Activated CD4-positive, alpha-beta T cell treated with anti-CD3 and anti-CD28 coated beads, Interleukin-2, amount 50 U/mL, for 1 hour (primary cell): ENCODE data around the gene MSANTD3.

ENCODE experiments used
- DNase-seq: peaks from one replicate; pipeline ENCODE4 v3.0.0-alpha.2; 2020

Gene MSANTD3

DNA sequence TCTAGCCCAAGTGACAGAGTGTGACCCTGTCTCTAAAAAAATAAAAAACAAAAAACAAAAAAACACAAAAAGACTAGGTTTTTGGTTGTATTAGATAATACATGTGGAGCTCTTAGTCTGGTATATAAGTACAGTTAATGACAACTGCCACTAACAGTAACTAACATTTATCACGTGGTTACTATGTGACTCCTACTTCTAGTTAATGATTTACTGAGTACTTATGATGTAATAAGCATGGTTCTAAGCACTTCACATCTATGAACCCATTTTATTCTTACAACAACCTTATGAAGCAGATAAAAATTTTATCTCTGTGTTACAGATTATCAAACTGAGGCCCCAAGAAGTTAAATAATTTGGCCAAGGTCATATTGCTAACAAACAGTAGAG lies 39.9 kb downstream of the MSANTD3 start:
- DNase-seq: no peak

DNA sequence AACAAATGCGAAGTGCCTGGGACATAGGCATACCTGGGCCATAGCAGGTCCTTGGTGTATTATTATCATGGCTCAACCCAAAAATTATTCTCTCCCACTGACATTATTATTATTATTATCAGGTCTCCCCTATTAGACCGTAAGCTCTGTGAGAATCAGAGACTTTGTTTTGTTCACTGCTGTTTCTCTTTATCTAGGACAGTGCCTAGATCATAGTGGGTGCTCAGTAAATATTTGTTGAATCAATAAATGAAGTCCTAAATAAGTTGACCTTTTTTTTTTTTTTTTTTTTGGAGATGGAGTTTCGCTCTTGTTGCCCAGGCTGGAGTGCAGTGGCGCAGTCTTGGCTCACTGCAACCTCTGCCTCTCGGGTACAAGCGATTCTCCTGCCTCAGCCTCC lies 41.1 kb downstream of the MSANTD3 start:
- no peak for DNase-seq

DNA sequence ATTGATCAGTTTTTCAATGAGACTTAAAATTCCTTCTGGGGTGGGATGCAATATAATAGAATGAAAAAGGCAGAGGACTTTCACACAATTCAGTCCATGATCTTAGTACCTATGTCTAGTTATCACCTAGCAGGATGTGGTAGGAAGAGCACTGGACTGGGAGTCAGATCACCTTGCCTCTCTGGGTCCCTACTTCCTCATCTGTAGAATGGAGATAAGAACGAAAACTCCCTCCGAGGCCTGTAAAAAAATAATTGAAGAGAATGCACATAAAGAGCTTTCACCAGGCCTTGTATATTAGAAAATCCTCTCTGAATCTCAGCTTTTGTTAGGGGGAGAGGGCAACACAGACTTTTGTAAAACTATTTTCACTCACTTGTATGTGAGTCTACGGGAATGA lies 45.3 kb downstream of the MSANTD3 start:
- DNase-seq: no peak

DNA sequence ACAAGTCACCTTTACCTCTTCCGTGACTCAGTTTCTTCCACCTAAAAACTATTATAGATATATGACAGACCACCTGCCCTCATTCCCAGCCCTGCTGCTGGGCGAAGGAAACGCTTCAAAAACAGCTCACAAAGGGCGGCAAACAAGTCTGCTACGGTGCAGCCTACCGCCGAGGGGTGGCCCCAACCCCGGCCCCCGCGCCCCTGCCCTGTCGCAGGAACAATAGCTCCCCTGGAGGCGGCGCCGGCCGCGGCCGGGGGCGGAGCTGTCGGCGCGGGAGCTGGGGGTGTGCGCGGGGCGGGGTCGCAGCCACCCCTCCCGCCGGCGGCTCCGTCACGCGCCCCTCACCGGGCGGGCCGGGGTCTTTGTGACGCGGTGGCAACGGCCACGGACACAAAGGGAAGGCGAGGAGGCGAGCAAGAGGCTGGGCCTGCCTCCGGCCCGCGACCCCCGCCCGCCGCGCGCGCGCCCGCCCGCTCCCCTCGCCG lies 45.9 kb downstream of the MSANTD3 start, which contains the start of gene TMEFF1:
TMEFF1 (plus strand) TSS at position 362 of the 488 bp plus-strand sequence. CDS start 396 bp downstream, outside the sequence.
- DNase-seq: peak; percentile 17

DNA sequence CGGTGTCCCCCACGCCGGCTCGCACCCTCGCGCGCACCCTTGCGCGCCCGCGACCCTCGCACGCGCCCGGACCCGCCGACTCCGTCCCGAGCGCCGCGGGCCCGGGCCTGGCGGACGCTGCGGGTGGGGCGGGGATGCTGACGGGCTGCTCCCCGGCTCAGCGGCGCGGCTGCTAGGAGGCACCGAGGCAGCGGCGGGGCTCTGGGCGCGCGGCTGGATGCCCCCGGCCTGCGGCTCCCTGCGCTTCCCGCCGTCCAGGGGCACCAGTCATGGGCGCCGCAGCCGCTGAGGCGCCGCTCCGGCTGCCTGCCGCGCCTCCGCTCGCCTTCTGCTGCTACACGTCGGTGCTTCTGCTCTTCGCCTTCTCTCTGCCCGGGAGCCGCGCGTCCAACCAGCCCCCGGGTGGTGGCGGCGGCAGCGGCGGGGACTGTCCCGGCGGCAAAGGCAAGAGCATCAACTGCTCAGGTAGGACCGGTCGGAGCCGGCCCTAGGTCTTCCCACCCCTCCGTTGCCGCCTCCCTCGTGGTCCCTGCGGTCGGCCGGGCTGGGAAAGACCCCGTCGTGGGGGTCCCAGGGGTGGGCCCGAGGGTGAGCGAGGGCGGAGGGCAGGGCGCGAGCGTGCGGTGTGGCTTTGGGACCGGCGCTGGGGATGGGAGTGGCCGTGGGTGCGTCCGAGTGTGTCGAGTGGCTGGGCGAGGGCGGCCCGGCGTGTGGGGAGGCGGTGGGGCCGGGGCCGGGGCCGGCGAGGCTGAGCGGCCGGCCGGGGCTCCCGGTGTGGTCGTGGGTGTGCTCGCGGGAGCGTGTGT lies 46.5 kb downstream of the MSANTD3 start:
- peak; percentile 16 for DNase-seq

DNA sequence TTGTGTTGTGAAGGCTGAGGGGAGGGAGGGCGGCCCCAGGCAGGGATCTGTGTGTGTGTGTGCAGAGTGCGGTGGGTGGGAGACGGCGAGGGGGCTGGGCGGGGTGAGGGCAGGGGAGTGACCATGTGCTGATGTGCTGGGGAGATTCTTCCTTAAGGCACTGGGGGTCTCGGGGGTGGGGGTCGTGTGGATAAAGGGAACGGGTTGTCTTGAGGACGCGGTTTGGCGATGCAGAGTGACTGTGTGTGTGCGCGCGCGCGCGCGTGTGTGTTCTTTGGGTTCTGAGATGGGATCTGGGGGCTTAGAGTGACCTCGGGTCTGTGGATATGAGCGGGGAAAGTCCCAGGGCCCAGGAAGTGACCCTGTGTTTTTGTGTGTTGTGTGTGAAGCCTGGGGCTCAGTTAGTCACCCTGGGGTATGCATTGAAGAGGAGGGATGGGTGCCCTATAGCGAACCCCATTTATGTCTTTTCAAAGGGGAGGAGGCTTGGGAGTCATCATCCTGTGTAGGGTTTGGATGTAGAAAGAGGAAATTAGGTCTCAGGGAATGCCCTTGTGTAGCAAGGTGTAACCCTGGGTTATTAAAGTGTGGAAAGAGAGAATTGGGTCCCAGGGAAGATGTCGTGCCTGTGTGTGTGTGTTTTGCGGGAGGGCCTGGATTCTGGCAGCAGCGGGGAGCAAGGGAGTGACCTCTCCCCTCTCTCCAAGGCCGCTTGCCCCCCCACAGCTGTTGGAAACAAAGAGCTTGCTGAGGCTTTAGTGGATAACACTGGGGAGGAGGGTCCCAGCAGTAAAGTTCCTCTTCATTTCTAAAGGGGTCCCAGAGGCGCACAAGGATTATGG lies 47.4 kb downstream of the MSANTD3 start:
- no peak for DNase-seq

DNA sequence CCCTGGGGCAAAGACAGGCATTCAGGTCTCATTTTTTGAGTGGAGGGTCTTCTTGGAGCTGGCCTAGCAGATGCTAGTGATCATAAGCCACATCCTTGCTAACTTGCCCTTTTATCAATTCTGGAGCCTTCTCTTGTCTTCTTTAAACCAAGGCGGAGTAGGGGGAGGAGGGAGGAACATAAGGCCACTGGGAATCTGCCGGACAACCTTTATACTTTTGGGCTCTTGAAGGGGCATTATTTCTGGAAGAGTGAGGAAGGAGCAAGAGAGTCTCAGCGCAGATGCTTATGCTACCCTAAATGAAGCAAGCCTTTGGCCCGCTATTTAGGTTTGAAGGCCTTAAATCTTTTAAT lies 48.0 kb downstream of the MSANTD3 start:
- DNase-seq: no peak

DNA sequence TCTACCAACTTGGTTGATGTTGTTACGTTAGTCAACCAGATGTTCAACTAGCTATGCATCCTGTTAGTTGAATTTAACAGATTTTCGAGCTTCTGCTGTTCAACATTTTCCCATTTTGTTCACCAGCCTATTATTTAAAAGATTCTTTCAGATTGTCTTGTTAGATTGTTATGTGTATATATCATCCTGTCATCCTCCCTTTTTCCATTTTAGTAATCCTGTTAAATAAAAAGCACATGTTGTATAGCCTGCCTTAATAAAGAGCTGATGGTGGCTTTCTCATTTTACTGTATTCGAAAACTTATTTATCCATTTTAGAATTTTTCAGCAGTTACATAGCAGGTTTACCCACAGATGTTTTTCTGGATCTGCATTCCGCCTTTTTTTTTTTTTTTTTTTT lies 50.3 kb downstream of the MSANTD3 start:
- DNase-seq: no peak

DNA sequence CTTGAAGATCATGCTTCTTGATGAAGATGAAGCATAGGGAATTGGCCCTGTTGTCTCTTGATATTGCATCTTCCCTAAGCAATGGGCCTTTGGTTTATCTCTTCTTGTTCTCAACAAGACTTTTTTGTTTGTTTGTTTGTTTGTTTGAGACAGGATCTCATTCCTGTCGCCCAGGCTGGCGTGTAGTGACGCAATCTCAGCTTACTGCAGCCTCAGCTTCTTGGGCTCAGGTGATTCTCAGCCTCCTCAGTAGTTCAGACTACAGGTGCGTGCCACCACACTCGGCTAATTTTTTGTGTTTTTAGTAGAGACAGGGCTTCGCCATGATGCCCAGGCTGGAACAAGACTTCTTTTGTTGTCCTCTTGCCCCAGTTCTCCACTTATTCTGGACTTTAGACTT lies 51.2 kb downstream of the MSANTD3 start:
- no peak for DNase-seq

DNA sequence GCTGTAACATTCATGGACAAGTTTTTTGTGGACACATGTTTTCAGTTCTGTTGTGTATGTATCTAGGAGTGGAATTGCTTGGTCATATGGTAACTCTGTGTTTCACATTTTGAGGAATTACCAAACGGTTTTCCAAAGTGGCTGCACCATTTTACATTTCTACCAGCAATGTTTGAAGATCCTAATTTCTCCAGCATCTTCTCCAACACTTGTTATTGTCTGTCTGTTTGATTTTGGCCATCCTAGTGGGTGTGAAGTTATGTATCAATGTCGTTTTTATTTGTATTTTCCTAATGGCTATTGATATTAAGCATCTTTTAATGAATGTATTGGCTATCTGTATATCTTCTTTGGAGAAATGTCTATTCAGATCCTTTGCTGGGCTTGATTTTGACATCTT lies 52.9 kb downstream of the MSANTD3 start:
- no peak for DNase-seq

DNA sequence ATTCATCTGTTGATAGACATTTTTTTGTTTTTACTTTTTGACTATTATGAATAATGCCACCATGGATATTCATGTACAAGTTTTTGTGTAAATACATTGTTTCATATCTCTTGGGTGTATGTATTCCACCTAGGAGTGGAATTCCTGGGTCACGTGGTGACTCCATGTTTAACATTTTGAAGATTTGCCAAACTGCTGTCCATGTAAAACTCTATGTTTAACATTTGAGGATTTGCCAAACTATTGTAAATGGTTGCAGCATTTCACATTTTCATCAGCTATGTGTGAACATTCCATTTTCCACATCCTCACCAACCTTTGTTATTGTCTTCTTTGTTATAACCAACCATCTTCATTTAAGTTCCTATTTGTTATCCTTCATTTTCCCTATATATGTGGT lies 58.3 kb downstream of the MSANTD3 start:
- DNase-seq: no peak

DNA sequence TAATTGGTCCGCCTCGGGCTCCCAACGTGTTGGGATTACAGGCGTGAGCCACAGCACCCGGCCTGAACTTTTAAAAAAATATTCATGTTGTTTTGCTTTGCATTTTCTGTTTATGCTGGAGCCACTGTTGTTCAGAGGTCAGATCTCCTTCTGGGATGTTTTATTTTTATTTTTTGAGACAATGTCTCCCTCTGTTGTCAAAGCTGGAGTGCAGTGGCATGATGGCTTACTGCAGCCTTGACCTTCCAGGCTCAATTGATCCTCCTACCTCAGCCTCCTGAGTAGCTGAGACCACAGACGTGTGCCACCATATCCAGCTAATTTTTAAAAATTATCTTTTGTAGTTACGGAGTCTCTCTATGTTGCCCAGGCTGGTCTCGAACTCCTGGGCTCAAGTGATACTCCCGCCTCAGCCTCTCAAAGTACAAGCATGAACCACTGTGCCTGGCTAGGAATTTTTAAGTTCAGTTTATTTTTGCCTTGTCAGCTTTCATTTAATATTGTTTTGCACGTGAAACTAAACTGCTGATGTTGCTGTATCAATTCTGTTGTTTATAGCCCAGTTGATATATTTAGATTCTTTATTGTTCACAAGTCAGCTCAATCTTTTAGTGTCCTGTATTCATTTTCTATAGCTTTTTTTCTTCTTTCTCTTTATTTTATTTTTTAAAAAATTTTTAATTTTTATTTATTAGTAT lies 59.7 kb downstream of the MSANTD3 start:
- DNase-seq: no peak

DNA sequence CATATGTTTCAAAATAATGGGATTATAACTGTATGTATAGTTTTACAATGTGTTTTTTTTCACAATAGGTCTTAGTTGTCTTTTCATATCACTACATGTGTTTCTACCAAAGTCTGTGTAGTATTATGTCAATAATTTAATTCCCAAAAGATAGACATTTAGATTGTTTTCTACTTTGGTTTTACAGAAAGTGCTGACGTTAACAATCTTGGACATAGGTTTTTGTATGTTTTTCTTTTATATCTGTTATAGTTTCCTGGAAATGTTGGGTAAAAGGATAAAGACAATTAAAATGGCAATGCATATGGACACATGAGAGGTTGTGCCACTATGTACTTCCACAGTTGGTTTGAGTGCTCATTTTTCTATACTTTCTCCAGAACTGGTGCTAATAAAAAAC lies 61.2 kb downstream of the MSANTD3 start:
- no peak for DNase-seq

DNA sequence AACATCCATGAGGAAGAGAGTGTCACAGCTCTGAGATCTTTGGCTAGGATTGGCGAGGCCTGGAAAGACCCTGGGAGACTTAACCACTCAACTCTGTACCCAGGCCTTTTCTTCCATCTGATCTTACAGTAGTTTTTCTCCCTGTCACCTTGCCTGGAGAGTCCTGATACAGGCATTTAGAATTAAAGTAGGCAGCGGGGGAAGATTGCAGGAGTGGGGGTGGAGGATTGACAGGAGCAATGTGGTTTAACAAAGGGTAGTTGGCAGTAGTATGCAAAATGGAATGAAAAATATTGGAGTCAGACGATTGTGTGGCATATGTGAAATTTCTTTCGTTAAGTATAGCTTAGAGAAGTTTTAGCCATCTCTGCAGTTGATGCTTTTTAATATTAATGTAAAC lies 62.9 kb downstream of the MSANTD3 start:
- no peak for DNase-seq

DNA sequence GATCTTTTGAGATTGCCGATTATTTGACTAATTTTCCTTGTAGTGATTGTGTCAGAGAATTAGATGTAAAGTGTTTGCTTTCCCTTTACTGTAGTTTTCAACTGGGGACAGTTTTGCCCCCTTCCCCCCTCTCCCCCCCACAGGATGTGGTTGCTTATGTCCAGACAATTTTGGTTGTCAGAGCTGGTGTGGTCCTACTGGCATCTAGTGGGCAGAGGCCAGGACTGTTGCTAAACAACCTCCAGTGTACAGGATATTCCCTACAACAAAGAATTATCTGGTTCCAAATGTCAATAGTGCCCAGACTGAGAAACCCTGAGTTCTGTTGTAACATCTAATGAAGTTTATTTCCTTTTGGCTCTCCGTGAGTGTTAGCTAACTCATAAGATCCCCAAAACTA lies 66.0 kb downstream of the MSANTD3 start:
- DNase-seq: no peak

DNA sequence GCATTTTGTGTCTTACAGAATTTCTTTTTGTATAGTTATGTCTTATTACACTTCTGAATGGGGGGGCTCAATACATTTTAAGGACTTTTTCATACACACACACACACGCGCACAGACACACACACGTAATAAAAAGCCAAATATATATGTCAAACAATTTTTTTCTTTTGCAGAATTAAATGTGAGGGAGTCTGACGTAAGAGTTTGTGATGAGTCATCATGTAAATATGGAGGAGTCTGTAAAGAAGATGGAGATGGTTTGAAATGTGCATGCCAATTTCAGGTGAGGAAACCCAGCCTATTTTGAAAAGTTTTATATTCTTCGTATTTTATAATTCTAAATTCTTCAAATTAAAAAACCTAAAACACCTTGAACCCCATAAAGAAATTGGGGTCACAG lies 71.6 kb downstream of the MSANTD3 start:
- no peak for DNase-seq

DNA sequence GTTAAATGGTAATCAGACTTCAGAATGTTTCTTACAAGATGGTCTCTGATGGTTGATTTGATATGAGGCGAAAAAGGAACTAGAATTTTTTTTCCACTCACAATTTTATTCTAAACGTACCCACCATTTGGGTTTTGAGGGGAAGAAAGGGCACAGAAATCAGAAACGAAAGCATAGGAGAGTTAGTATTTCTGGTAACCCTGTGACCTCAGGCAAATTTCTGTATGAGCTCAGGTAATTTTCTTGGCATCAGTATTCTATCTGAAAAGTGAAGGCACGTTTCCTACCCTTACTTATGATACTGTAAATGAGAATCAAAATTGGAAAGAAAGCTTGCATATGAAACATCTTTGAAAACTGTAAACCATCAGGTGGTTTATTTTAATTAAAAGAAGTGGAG lies 72.5 kb downstream of the MSANTD3 start:
- DNase-seq: no peak

DNA sequence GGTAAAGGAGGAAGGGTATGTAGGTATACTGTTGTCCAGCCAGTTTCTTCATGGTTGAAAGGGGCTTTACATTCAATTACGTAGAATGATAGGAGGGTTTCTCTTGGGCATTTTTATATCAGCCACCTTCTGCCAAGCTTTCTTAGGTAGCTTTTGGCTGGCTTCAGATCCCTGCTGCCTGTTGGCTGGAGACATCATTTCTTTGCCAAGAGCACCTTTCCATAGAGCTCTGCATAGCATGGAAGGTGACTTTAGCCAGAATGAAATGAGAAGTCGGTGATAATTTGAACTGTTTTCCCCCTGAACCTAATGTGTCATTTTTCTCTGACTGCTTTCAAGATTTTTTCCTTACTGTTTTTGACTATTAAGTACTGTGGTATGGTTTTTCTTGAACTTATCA lies 72.9 kb downstream of the MSANTD3 start:
- DNase-seq: no peak
